Right ventricle myocardium superior (tissue), 1 donor: ENCODE results near the gene PRND. TPM values are rescaled to one million over a fixed set of nuclear protein-coding genes. Genes with fewer than 3 reads are reported as not detected.
A peak's percentile ranks its signal among the peaks of the same experiment; 100 is the strongest.
"Not testable (repeated sequence)": the region's sequence is repeated elsewhere in the genome, so short reads cannot be mapped to it uniquely, and the experiment has no call there.

Source experiments
- ATAC-seq: fragments of 200-7000 bp; cut with Tn5 transposase; one replicate; pipeline ENCODE4 v1.9.1; 2020; ENCODE audit warnings: mild to moderate bottlenecking; ENCODE audit not compliant: poor library complexity
- DNase-seq: peaks from one replicate; pipeline ENCODE4 v3.0.0-alpha.2; 2020
- intact Hi-C: fragments of 100-400 bp; cut with DNase I; formaldehyde crosslinking; loops from one replicate; pipeline ENCODE4 v1.11.2; 2022
- total RNA-seq: library from RNA; stranded (reverse); fragmentation: NEBNext Ultra II Directional; extraction: Animal tissue kit (Norgen Biotek cat#: 25700); gene quantifications from one replicate; pipeline ENCODE4 v1.2.1, GENCODE V29; 2021
- donor health status: DM: no; HTN: yes; CAD: no; lungs with severe emphysema.

The PRND gene
- total RNA-seq, 1 donor from 2014 or later: not detected

DNA sequence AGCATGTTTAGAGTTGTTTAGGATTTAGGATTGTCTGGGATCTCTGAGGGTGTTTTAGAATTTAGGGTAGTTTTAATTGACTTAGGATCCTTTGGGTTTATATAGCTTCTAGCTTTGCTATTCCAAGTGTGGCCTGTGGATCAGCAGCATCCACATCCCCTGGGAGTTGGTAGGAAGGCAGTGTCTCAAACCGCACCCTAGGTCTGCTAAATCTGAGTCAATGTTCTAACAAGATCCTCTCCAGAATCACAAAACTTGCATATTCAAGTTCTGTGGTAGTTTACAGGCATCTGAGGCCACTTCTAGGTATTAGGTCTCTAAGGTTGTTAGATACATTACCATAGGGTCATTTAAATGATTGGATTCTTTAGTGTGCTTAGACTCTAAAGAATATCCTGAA is 48.3 kb downstream of the PRND start:
- intact Hi-C loops: no loop called here
- DNase-seq (no peak), ATAC-seq (no peak)

DNA sequence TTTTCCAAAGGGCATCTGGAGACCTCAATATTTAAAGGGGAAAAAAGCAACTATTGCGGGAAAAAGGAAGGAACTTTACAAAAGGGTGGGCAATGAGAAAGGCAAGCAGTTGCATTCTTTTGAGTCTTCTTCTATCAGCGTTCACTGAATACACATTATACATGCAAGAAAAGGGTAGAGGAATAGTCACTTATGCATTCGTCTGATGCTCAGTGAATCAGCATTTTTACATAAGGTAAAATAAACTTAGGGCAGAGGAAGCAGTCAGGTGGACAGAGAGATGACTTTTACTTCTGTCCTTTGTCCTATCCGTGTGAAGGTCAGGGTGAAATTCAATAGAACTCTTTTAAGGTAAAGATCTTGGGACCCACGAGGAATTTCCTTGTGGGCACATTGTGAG is 49.3 kb downstream of the PRND start:
- no peak for ATAC-seq
- intact Hi-C loops: no loop called here
- DNase-seq: no peak

DNA sequence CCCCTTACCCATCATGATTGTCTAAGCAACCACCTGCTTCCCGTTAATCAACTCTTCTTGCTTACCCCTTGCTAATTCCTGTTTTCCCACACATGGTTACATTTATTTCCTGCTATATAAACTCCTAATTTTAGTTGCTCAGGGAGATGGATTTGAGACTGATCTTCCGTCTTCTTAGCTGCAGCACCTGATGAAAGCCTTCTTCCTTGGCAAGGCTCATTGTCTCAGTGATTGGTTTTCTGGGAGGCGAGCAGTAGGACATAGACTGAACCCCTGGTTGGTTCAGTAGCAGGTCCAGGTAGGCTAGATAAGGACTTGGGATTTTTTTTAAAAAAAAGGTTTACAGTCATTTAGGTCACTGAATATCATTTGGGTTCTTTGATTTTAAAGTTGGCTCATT is 50.4 kb downstream of the PRND start:
- DNase-seq (no peak), ATAC-seq (no peak)
- intact Hi-C loops: no loop called here

DNA sequence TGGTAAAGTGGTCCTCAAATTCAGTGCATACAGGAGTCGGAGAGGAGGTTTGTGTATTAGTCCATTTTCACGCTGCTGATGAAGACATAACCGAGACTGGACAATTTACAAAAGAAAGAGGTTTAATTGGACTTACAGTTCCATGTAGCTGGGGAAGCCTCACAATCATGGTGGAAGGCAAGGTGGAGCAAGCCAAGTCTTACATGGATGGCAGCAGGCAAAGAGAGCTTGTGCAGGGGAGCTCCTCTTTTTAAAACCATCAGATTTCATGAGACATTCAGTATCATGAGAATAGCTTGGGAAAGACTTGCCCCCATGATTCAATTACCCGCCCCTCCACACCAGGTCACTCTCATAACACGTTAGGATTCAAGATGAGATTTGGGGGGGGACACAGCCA is 51.3 kb downstream of the PRND start:
- intact Hi-C loops, ATAC-seq, DNase-seq: not testable (repeated sequence)

DNA sequence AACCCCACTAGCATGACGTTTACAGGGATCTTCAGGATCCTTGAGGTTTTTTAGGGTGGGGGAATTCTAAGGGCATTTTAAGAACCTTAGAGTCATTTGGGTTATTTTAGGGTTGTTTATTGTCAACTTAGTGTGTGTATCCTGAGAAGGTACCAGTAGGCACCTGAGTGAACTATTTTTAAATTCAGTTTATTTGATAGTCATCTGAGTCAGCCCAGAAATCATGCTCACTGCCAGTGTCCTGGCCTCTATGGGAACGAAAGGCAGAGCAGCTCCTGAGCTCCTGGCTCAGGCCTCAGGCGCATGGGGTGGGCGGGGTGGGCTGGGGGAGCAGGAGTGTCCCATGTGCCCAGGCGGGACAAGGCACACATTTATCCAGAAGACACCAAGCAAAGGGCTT is 52.0 kb downstream of the PRND start:
- DNase-seq (no peak), ATAC-seq (no peak)
- intact Hi-C loops: no loop called here

DNA sequence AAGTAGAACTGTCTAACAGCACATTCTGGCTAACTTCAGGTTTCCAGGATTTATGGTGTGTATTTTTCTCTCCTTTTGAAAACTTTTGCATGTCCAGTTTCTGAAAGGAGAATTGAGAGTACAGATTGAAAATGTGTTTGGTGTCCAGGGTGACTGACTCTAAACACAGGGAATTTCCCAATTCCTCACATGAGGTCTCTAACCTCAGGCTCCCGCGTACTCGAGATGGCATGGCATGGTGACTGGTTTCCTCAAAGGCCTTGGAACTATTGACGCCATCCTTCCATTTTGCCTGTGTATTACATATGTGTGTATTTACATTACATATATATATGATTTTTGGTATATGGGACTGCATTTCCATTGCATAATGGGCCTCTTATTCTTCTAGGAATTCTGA is 52.5 kb downstream of the PRND start:
- DNase-seq (no peak), ATAC-seq (peak; percentile 29)
- intact Hi-C loops: no loop called here

DNA sequence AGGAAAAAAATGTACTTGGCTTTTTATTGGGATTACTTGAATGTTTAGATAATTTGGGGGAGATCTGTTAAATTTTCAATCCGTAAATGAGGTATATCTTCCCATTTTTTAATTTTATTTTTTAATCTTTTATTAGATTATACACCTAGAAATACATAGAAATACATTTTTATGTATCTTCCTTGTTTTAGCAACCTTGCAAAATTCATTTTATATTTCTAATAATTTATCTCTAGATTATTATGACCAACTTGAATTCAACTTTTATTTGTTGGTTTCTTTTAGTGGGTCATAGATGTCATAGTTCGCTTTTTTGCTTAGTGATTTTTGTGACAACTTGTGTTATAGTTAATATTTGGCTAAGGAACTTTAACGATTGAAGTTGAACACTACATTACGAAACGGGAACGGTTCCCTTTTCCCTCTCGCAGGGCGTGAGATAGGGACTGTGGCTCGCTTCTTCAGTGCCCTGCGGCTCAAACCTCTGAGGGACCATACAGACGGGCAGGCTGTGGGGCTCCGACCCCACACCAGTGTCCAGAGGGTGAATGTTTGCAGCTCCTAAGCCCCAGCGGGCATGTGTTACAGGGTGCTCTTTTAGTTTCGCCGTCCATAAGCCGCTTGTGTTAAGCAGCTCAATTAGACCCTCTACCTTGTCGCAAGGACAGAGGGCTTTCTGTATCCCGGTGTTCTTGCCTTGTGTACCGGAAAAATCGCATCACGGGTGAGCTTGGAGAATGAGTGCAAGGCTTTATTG is 53.8 kb downstream of the PRND start:
- no peak for ATAC-seq
- no peak for DNase-seq
- intact Hi-C loops: no loop called here

DNA sequence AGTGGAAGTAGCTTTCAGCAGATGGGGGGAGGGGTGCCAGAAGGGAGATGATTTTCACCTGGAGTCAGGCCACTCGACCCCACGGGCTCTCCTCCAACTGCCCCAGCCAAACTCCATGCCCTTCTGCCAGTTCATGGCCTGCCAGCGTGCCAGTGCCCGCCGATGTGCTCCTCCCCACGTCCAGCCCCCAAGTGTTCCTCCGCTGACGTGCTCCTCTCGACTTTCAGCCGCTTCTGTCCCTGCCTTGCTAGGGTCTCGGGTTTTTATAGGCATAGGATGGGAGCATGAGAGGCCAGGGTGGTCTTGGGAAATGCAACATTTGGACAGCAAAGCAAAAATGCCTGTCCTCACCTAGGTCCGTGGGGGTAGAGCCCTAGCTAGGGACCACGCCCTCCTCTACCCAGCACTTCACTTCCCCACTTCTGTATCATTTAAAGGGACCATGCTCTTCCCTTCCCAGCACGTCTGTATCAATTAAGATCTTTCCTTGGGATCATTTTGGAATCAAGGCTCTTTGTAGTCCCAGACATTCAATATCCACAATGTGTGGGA is 54.4 kb downstream of the PRND start:
- intact Hi-C loops: no loop called here
- DNase-seq (no peak), ATAC-seq (no peak)

Other genes with a start within 250 kb of the PRND start
- gene PRNP, start 35.5 kb upstream of the PRND start, total RNA-seq: 115 TPM
- gene RASSF2, start 101.7 kb downstream of the PRND start, total RNA-seq: 3.5 TPM